Left kidney (tissue), 2 donors: ENCODE results near the gene ZFYVE28. TPM values are rescaled to one million over a fixed set of nuclear protein-coding genes. Genes with fewer than 3 reads are reported as not detected.

Source experiments
- DNase-seq: peaks from one replicate; pipeline ENCODE4 v3.0.0-alpha.2; 2013
- polyA plus RNA-seq: library from polyadenylated mRNA; unstranded; fragments of 120-200 nt; gene quantifications from one replicate; pipeline ENCODE4 v1.2.1, GENCODE V29; 2013; ENCODE audit not compliant: insufficient read length

Gene ZFYVE28
- polyA plus RNA-seq, 1 donor, result 2.7 TPM

GRCh38 chr4:2333356-2333841 is 85.0 kb downstream of the ZFYVE28 start:
- DNase-seq, result no peak

GRCh38 chr4:2332976-2333319 is 85.5 kb downstream of the ZFYVE28 start:
- DNase-seq, result no peak

DNA sequence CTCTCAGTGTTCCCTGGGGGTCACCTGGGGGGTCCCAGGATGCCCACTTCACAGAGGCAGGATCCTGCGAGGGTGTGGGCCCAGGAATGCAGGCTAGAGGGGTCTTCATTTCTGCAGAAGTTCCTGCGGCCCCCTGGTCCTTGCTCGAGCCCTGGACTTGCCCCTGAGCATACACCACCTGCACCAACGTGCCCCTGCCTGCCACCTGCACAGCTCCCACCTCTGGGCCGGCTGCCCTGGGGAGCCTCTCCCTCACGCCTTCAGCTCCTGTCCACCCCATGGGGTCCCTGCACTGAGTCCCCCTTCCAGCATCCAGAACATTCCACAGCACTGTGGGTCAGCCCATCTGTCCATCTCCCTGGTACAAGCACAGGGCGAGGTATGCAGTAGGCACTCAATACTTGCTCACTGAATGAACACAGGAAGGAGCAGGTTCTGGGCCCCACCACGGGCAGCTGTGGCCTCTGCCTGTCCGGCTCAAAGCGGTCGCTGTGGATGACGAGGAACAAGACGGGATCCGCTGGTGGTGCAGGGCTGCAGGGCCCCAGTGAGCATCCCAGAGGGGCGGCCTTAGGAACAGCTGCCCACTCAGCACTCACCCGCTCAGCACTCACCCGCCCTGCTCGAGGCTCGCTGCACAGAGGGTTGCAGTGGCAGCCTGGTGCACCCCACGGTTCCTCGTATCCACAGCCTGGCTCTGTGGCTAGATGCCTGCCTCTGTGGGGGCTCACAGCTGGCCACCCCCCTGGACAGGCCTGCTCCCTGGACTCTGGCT is 86.1 kb downstream of the ZFYVE28 start:
- no peak for DNase-seq

GRCh38 chr4:2331519-2332200 is 86.8 kb downstream of the ZFYVE28 start:
- DNase-seq, result no peak

GRCh38 chr4:2331043-2331420 is 87.4 kb downstream of the ZFYVE28 start:
- DNase-seq, result no peak

- DNase-seq, result no peak
These were observed 88.1 kb downstream of the ZFYVE28 start for GRCh38 chr4:2330091-2331042.

- DNase-seq, result no peak
These were observed 90.9 kb downstream of the ZFYVE28 start for GRCh38 chr4:2327579-2327978.

- DNase-seq, result no peak
These were observed 93.6 kb downstream of the ZFYVE28 start for GRCh38 chr4:2324891-2325290.

DNA sequence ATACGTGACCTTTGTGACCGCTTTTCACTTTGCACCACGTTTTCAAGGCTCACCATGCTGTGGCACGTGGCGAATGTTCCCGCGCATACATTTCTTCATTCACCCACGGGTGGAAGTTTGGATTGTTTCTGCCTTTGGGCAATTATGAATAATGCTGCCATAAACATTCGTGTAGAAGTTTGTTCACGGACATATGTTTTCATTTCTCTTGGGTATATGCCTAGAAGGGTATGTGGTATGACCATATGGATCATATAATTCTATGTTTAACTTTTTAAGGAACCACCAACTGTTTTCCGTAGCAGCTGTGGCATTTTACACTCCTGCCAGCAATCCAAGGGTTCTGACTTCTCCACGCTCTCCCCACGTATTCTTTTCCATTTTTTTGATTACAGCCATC is 95.6 kb downstream of the ZFYVE28 start:
- no peak for DNase-seq

DNA sequence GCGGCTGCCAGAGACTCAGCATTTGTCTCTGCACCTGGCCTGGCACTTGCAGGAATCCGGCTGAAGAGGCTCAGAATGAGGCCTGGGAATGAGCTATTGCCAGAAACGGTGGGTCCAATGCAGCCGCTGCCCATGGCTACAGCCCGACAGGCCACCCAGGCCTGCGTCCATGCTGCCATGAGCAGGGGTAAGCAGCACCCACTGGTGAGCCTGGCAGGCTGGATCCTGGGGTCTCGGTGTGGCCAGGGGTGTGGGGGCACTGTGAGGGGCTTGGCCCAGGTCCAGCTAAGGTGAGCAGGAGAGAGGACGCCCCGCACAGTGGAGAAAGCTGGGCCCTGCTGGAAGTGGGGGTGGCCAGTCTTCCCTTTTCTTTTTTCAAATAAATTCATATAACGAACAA is 96.2 kb downstream of the ZFYVE28 start:
- DNase-seq, result no peak

- no peak for DNase-seq
These were observed 96.9 kb downstream of the ZFYVE28 start for GRCh38 chr4:2321279-2322196.

DNA sequence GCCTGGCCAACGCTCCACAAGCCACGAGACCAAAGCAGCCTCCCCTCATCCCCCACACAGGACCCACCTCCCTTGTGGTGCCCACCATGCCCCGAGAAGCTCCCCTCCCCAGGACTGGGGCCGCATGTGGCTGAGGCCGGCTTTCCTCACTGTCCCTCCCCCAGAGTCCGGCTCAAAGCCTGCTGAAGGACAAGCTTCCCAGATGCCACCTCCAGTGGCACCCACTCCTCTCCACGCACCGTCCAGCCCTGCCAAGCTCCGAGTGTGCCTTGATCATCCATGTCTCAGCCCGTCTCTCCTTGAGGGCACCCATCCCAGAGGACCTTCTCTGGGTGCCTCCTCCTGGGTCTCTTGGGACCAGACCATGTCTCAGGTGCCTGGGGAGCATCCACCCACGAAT is 97.7 kb downstream of the ZFYVE28 start:
- no peak for DNase-seq

- no peak for DNase-seq
These were observed 98.3 kb downstream of the ZFYVE28 start for GRCh38 chr4:2320152-2320551.

GRCh38 chr4:2318885-2319284 is 99.6 kb downstream of the ZFYVE28 start:
- DNase-seq, result no peak

DNA sequence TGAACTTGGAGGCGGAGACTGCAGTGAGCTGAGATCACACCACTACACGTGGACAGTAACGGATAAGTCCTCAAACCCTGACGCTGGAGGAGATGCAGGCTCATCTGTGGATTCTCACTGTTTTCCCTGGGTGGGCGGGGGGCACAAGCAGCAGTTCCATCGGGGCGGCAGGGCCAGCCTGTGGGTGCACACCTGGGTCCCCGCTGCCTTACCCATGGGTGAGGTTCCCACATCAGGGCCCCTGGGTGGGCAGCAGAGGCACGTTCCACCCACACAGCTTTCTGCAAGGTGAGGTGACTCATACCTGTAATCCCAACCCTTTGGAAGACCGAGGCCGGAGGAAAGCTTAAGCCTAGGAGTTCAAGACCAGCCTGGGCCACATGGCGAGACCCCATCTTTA is 100.0 kb downstream of the ZFYVE28 start:
- DNase-seq, result no peak

- DNase-seq, result no peak
These were observed 105.1 kb downstream of the ZFYVE28 start for GRCh38 chr4:2313366-2313765.

- DNase-seq, result no peak
These were observed 111.6 kb downstream of the ZFYVE28 start for GRCh38 chr4:2306773-2307410.

GRCh38 chr4:2305766-2306501 is 112.5 kb downstream of the ZFYVE28 start:
- no peak for DNase-seq

GRCh38 chr4:2304877-2305561 is 113.4 kb downstream of the ZFYVE28 start:
- no peak for DNase-seq
